Measurements from ENCODE around the gene TAF1C. TPM values are rescaled to one million over a fixed set of nuclear protein-coding genes. Genes with fewer than 3 reads are reported as not detected.

The TAF1C gene
- total RNA-seq, 4 donors from 2014 or later = 36.7 to 210 (median 76.3) TPM

DNA sequence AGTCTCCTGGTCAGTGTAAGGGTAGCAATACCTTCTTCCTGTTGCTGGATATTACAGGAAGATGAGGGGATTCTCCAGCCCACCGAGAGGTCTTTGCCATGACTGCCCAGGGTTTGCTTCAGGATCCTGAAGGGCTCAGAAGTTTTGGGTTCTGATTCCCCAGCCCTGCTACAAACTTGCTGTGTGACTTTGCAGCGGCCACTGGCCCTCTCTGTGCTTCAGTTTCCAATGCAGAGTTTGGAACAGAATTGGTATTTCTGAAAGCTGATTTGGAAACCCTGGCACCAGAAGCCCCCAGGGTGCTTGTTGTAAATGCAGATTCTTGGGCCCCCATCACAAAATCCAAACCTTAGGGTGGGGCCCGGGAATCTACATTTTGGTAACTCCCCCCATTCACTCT is 38.3 kb upstream of the TAF1C start:
- Histone ChIP-seq H3K36me3 (no peaks in the 10 kb centered on the region), H3K27me3 (no peaks in the 10 kb centered on the region), H3K4me3 (no peak overlapping the region), H3K27ac (no peak overlapping the region), H3K9me3 (no peaks in the 10 kb centered on the region), H3K4me1 (peaks cover 0 to 4% of the 10 kb centered on the region in 2 donors)
- DNase-seq = no peak
- TF ChIP-seq, protein P1, sequence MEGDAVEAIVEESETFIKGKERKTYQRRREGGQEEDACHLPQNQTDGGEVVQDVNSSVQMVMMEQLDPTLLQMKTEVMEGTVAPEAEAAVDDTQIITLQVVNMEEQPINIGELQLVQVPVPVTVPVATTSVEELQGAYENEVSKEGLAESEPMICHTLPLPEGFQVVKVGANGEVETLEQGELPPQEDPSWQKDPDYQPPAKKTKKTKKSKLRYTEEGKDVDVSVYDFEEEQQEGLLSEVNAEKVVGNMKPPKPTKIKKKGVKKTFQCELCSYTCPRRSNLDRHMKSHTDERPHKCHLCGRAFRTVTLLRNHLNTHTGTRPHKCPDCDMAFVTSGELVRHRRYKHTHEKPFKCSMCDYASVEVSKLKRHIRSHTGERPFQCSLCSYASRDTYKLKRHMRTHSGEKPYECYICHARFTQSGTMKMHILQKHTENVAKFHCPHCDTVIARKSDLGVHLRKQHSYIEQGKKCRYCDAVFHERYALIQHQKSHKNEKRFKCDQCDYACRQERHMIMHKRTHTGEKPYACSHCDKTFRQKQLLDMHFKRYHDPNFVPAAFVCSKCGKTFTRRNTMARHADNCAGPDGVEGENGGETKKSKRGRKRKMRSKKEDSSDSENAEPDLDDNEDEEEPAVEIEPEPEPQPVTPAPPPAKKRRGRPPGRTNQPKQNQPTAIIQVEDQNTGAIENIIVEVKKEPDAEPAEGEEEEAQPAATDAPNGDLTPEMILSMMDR (IDR thresholded peaks at IDR 0.05) = no peak
- no peak for TF ChIP-seq POLR2A (IDR thresholded peaks at IDR 0.05)
- intact Hi-C loops (cut with DNase I; ENCODE audit: low total_unique reads) = no loop called here

DNA sequence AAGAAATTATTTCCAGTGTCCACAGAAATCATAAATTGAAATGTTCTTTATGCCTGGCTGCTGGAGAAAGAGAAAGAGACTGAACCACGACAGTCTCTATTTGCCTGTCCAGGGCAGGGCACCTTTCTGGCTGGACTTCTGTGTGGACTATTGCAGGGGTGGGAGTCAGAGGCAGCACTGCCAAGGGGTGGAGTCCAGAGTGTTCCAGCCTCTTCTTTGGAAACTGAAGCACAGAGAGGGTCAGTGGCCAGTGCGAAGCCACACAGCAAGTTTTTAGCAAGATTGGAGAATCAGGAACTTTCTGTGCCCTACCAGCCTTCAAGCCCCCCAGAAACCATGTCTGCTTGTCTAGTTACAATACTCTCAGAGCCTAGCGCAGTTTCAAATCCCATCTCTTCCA is 37.7 kb upstream of the TAF1C start:
- intact Hi-C loops (cut with DNase I; ENCODE audit: low total_unique reads) = no loop called here
- Histone ChIP-seq H3K27ac (no peak overlapping the region), H3K27me3 (no peaks in the 10 kb centered on the region), H3K4me1 (peaks cover 0 to 4% of the 10 kb centered on the region in 2 donors), H3K9me3 (no peaks in the 10 kb centered on the region), H3K36me3 (no peaks in the 10 kb centered on the region), H3K4me3 (no peak overlapping the region)
- no peak for DNase-seq
- no peak for TF ChIP-seq POLR2A (IDR thresholded peaks at IDR 0.05)
- TF ChIP-seq, protein P1 (IDR thresholded peaks at IDR 0.05) = no peak

DNA sequence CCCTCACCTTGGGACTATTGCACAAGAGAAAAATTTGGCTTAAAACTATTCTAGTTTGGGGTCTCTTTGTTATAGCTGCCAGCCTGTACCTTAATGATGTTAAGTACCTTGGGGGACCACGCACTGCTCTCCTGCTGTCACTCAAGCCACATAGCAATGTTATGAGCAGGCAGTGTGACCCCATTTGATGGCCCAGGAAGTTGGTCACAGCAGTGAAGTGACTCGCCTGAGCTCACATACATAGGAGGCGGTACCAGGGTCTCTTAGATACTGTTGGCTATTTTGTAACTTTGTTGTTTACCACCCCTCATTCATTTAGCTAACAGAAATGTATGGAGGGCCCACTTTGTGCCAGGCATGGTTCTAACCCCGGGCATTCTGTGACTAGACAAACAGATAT is 36.6 kb upstream of the TAF1C start:
- Histone ChIP-seq H3K27me3 (no peaks in the 10 kb centered on the region), H3K27ac (no peak overlapping the region), H3K9me3 (no peaks in the 10 kb centered on the region), H3K4me3 (no peak overlapping the region), H3K4me1 (peaks cover 0 to 4% of the 10 kb centered on the region in 2 donors), H3K36me3 (no peaks in the 10 kb centered on the region)
- intact Hi-C loops (cut with DNase I; ENCODE audit: low total_unique reads) = no loop called here
- no peak for TF ChIP-seq POLR2A (IDR thresholded peaks at IDR 0.05)
- TF ChIP-seq, protein P1 (IDR thresholded peaks at IDR 0.05) = no peak
- DNase-seq = no peak

DNA sequence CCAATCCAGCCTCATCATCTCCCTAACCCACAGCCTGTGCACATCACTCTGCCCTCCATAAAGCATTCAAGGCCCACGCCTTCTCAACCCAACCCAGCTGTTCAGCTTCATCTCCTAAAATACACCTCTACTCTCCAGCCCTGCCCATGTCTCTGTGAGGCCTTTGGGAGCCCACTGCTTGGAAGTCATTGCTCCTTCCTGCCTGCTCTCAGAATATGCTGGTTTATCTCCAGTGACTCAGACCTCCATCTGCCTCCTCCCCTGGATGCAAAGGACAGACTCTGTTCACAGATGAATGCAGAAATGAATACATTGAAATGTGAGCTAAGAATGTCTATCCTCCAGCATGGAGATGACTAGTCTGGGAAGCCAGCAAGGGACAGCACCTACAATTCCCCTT is 34.0 kb upstream of the TAF1C start:
- no peaks in the 10 kb centered on the region for H3K4me1 ChIP-seq
- TF ChIP-seq, protein P1 (IDR thresholded peaks at IDR 0.05) = no peak
- no peak for TF ChIP-seq POLR2A (IDR thresholded peaks at IDR 0.05)
- H3K27me3 ChIP-seq = no peaks in the 10 kb centered on the region
- DNase-seq = no peak
- H3K4me3 ChIP-seq = no peak overlapping the region
- intact Hi-C loops (cut with DNase I; ENCODE audit: low total_unique reads) = no loop called here
- H3K27ac ChIP-seq = no peak overlapping the region
- no peaks in the 10 kb centered on the region for H3K9me3 ChIP-seq
- no peaks in the 10 kb centered on the region for H3K36me3 ChIP-seq

DNA sequence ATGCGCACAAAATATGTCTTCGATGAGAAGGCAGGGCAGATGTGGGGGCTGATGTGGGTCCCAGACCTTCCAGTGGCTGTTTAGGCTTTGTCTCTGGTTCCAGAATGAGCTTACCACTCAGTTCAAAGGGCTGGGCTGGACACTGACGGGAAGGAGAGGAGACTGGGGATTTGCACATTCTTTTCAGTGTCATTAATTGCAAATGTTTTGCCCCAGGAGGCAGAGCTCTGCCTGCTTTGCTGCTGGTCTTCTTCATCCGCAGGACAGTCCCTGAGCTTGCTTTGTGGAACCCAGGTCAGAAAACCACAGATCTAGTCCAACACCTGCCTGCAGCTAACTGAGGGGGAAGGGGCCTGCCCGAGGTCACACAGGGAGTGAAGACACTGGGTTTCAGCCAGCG is 32.1 kb upstream of the TAF1C start:
- intact Hi-C loops (cut with DNase I; ENCODE audit: low total_unique reads) = no loop called here
- TF ChIP-seq, protein P1 (IDR thresholded peaks at IDR 0.05) = no peak
- TF ChIP-seq POLR2A (IDR thresholded peaks at IDR 0.05) = no peak
- H3K4me1 ChIP-seq = no peaks in the 10 kb centered on the region
- H3K27me3 ChIP-seq = no peaks in the 10 kb centered on the region
- no peak overlapping the region for H3K27ac ChIP-seq
- H3K9me3 ChIP-seq = no peaks in the 10 kb centered on the region
- DNase-seq = no peak
- no peak overlapping the region for H3K4me3 ChIP-seq
- H3K36me3 ChIP-seq = no peaks in the 10 kb centered on the region

All from uterus (tissue), 4 donors.